Endometrial microvascular endothelial cells (primary cell): ENCODE results near the gene ATL3. TPM values are rescaled to one million over a fixed set of nuclear protein-coding genes. Genes with fewer than 3 reads are reported as not detected.
"Not testable (repeated sequence)": the region's sequence is repeated elsewhere in the genome, so short reads cannot be mapped to it uniquely, and the experiment has no call there.

Experiments used
- in situ Hi-C: cut with HindIII; loops from 2 replicates; pipeline ENCODE4 v1.10.0; 2017; ENCODE audit warnings: low sequenced_read_pairs, low pct_unique_long_range_greater_than_20kb; ENCODE audit errors: inconsistent ontology term
- total RNA-seq: library from RNA; depleted of rRNA; stranded (reverse); fragments of >200 nt; gene quantifications from one replicate; pipeline ENCODE4 v1.2.3, GENCODE V29; 2015; ENCODE audit errors: inconsistent ontology term

The ATL3 gene
- total RNA-seq, 1 donor from 2014 or later: 86.3 TPM

DNA sequence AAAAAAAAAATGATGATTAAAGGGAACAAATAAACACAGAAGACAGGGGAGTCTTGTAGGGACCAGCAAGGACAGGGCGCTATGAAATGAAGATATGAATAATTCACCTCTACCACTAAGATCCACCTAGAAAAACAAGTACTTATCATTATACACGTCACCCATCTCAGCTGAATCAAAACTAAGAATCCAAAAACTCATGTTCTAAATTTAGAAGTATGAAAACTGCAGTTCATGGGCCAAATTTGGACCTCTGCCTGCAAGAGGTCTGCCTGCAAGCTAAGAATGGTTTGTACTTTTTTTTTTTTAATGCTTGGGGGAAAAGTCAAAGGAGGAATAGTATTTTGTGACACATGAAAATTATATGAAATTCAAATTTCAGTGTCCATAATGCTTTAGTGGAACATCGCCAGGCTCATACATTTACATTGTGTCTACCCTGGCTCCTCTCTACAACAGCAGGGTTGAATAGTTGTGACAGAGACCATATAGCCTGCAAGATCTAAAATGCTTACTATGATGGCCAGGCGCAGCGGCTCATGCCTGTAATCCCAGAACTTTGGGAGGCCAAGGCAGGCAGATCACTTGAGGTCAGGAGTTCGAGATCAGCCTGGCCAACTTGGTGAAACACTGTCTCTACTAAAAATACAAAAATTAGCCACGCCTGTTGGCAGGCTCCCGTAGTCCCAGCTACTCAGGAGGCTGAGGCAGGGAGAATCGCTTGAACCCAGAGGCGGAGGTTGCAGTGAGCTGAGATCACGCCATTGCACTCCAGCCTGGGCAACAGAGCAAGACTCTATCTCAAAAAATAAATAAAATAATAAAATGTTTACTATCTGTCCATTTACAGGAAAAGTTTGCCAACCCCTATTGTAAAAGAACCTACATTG is 68.6 kb downstream of the ATL3 start:
- in situ Hi-C loops: not testable (repeated sequence)

DNA sequence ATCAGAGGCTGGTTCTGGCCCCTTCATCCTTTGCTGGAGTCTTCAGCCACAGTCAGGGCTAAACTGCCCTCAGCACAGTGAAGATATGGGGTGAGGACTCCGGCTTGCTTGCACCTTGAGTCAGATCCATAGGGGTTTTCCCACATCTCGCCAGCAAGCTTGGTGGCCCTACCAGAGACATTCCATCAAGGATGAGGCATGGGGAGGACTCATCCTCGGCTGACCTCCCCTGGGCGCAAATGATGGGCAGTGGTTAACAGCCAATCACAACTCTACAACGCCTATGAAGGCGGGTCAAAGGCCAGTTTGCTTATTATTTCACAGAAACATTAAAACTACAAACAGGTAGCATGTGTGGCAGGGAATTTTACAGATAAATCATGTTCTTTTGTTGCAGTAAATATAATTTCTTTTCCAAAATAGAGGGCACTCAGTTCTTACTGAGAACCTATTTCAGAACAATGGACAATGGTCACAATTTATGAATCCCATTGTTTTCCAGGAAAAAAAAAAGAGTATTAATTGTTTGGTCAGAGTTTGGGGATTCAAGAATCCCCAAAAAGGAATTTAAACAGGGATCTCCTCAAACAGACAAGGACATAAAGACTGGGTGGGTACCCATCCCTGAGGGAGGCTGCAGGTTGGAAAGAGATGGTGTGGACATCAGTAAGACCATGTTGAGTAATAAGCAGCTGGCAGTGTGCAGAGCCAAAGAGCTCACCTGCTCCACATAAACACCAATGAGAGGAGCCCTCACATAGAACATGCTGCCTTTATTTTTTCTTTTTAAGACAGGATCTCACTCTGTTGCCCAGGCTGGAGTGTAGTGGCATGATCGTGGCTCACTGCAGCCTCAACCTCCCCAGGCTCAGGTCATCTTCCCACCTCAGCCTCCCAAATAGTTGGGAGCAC is 71.7 kb downstream of the ATL3 start:
- in situ Hi-C loops: no loop called here

DNA sequence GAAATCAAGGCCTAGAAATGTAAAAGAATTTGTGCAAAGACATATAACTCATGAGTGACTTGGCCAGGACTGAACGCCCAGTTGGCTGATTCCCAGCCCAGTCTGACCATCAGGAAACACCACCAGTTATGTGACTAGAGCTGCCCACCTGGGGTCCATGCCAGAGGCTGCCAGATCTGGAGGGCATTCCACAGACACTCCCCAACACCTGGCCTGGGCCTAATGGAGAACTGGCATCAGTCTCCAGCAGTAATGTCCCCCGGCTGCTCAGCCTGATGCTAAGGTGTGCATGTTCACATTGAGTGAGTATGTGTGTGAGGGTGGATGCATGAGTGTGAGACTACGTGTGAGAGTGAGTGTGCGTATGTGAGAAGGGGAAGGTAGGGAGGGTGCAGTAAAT is 72.6 kb downstream of the ATL3 start:
- in situ Hi-C loops: no loop called here

DNA sequence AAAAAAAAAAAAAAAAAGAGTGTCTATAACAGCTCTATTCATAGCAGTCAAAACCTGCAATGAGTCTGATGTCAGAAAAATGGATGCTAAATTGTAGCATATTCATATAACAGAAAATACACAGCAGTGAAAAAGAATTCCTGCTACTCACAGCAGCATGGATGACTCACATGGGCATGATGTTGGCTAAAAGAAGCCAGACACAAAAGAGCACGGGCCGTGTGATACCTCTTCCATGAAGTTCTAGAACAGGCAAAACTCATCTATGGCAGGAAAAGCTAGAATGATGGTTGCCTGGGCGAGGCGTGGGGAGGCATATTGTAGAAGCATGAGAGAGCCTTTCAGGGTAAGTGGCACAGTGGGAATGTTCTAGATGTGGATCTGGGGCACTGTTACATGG is 75.9 kb downstream of the ATL3 start:
- in situ Hi-C loops: no loop called here

DNA sequence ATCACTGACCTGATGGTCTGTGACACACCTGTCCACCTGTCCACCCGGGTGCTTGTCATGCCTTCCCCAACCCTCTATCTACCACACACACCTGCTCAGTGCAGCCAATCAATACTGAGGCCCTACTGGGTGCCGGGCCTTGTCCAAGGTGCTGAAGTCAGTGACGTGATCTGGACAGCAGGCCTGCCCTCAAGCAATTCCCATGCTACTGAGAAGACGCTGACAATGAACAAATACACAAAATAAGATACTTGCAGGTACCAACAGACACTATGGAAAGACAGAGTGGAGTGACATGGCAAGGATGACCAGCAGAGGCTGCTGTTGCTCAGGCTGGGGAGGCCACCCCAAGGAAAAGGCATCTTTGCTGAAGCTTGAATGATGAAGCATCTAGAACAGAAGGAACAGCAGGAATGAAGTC is 78.2 kb downstream of the ATL3 start:
- in situ Hi-C loops: no loop called here

DNA sequence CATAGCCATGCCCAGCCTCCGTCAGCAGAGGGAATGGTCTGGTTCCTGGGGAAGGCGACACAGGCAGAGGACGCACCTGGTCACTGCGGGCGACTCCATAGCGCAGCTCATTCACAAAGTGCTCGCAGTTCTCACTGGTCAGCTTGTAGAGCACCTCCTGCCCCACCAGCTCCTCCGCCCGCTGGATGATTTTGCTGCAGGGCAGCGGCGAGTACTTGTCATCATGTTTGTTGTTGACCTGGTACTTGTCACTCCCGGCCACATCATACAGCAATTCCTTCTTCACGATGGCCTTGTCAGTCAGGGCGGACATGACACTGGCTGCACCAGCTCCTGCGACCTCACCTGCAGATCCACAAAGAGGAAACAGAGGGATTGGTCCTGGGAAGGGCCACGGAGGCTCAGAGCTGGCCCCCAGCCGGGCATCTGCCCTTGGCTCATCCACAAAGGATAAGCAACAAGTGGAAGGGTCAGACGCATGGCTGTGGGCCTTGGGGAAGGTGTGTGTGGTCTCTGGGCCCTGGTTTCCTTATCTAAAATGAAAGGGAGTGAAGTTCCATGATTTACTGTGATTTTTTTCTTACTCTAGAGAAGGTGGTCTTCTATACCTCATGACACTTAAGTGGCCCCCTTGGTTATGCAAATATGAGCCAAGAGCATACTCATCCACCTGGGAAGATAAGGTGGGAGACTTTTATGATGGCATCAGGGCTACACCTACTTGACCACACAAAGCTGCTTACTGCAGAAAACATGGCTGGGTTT is 81.0 kb downstream of the ATL3 start:
- in situ Hi-C loops: no loop called here

DNA sequence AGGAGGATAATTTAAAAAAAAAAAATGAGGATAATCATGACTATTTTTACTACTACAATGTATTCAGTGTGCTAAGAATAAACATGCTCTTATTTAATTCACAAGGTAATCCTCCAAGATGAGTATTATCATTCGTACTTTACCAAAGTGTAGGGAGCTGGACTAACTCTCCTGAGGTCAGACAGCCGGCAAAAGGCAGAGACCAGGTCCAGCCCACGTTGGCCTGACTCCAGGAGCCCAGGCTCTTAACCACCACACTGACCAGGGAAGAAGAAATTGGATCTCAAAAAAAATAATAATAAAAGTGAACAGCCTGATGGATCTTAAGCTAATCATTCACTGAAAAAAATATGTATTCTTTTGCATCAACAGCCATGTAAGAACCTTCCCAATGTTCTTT is 82.2 kb downstream of the ATL3 start:
- in situ Hi-C loops: no loop called here

DNA sequence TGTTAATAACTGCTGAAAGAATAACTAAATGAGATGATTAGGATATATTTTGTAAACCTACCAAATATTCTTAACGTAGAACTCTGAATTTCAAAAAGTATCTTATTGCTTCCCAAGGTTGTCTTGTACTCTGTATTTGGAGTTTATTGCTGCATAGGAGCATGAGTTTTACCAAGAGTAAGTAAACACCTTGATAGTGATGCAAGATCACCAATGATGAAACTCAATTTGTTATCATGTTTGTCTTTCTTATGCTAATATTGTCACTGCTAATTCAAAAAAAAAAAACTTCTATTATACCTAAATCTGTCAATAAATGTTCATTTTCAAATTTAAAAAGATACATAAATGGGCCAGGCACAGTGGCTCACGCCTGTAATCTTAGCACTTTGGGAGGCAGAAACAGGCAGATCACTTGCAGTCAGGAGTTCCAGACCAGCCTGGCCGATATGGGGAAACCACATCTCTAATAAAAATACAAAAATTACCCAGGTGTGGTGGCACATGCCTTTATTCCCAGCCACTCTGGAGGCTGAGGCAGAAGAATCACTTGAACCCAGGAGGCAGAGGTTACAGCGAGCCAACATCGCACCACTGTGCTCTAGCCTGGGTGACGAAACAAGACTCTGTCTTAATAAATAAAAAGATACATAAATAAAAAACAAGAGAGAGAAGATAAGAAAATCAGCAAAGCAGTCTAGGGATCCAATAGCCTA is 84.6 kb downstream of the ATL3 start:
- in situ Hi-C loops: no loop called here

DNA sequence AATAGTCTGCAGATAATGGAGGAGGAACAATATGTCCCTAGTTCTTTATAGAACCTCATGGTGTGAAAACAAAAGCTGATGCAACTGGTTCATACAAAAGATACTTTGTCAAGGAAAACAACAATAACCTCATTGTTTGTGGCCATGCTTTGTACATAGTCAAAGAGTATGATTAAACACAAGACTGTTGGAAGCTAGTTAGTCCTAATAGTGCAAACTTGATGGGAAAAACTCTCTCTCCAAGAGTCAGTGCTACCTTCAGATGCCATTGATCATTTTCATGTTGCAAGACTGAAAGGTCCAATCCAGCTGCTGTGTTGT is 87.9 kb downstream of the ATL3 start:
- in situ Hi-C loops: no loop called here

DNA sequence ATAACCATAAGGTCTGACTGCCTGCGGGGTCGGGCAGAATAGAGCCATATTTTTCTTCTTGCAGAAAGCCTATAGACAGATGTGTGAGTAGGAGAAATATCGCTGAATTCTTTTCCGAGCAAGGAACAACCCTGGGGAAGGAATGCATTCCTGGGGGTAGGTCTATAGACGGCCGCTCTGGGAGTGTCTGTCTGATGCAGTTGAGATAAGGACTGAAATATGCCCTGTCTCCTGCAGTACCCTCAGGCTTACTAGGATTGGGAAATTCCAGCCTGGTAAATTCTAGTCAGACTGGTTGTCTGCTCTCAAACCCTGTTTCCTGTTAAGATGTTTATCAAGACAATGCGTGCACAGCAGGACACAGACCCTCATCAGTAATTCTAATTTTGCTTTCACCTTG is 90.0 kb downstream of the ATL3 start:
- in situ Hi-C loops: not testable (repeated sequence)

DNA sequence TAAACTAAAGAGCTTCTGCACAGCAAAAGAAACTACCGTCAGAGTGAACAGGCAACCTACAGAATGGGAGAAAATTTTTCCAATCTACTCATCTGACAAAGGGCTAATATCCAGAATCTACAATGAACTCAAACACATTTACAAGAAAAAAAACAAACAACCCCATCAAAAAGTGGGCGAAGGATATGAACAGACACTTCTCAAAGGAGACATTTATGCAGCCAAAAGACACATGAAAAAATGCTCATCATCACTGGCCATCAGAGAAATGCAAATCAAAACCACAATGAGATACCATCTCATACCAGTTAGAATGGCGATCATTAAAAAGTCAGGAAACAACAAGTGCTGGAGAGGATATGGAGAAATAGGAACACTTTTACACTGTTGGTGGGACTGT is 92.3 kb downstream of the ATL3 start:
- in situ Hi-C loops: not testable (repeated sequence)

DNA sequence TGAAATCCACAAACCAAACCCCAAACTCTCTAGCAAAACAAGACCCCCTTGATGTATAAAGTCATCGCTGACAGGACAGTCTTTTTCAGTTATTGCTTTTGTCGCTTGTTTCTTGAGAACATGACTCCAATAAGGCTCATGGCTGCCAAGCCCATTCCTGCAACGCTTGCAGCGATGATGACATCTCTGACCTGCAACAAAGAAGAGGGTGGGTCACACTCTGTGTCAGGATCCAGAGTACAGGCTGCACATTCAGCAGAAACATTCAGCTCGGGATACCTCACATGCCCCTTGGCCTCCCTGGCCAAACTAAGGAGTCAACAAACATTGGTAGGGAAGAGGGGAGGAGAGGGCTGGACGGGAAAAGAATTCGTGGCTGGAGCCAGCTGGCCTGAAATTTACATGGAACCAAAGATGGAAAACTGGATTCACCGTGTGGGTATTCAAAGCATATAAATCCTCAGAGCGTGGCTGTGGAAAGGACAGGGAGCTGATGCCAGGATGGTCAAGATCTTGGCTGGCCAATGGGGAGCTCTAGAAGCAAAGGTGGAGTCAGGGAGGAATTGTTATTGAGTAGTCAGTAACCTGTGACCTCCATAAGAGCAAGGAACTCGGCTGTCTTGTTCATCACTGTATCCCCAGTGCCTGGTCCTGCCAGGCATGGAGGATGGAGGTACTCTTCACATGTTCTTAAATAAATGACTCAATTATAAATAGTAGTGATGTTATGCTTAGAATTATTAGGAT is 96.1 kb downstream of the ATL3 start:
- in situ Hi-C loops: no loop called here

Other genes with a start within 250 kb of the ATL3 start
- gene PLAAT5, start 180.2 kb downstream of the ATL3 start, total RNA-seq: not detected
- not detected for gene LGALS12, start 165.3 kb downstream of the ATL3 start, total RNA-seq
- gene PLAAT4, start 134.6 kb downstream of the ATL3 start, total RNA-seq: 9.3 TPM
- not detected for gene PLAAT2, start 108.0 kb downstream of the ATL3 start, total RNA-seq
- gene PLAAT3, start 56.9 kb downstream of the ATL3 start, total RNA-seq: 28.2 TPM
- gene RTN3, start 10.1 kb upstream of the ATL3 start, total RNA-seq: 97.7 TPM
- 10.6 TPM for gene ZFTA, start 97.4 kb upstream of the ATL3 start, total RNA-seq
- gene SPINDOC, start 142.1 kb upstream of the ATL3 start, total RNA-seq: 28.2 TPM
- 20.9 TPM for gene MARK2, start 167.7 kb upstream of the ATL3 start, total RNA-seq
- gene RCOR2, start 245.8 kb upstream of the ATL3 start, total RNA-seq: not detected